HG03354 (cell line): ENCODE data around the gene ACTN4.

ENCODE experiments used
- ATAC-seq: cut with Tn5 transposase; IDR thresholded peaks from one replicate; pipeline ENCODE4 v1.9.1; 2021; ENCODE audit warnings: mild to moderate bottlenecking; ENCODE audit not compliant: unreplicated experiment, poor library complexity, severe bottlenecking

Gene ACTN4

GRCh38 chr19:38690146-38690545, 42.7 kb downstream of the ACTN4 start:
- ATAC-seq: no peak

- ATAC-seq: no peak
These were observed 43.4 kb downstream of the ACTN4 start for GRCh38 chr19:38690832-38691231.

- ATAC-seq: no peak
These were observed 44.5 kb downstream of the ACTN4 start for GRCh38 chr19:38691938-38692457.

GRCh38 chr19:38692458-38693379, 45.3 kb downstream of the ACTN4 start:
- no peak for ATAC-seq

- peak; percentile 47 for ATAC-seq
These were observed 46.2 kb downstream of the ACTN4 start for GRCh38 chr19:38693380-38694223.

GRCh38 chr19:38695317-38695683, 47.9 kb downstream of the ACTN4 start:
- no peak for ATAC-seq

- no peak for ATAC-seq
These were observed 48.6 kb downstream of the ACTN4 start for GRCh38 chr19:38695832-38696728.

GRCh38 chr19:38696729-38697055, 49.2 kb downstream of the ACTN4 start:
- no peak for ATAC-seq

- ATAC-seq: no peak
These were observed 49.7 kb downstream of the ACTN4 start for GRCh38 chr19:38697197-38697596.

- ATAC-seq: no peak
These were observed 50.2 kb downstream of the ACTN4 start for GRCh38 chr19:38697641-38698071.

- no peak for ATAC-seq
These were observed 51.0 kb downstream of the ACTN4 start for GRCh38 chr19:38698225-38699026.

- no peak for ATAC-seq
These were observed 51.5 kb downstream of the ACTN4 start for GRCh38 chr19:38699027-38699346.

- no peak for ATAC-seq
These were observed 52.3 kb downstream of the ACTN4 start for GRCh38 chr19:38699647-38700349.

GRCh38 chr19:38700350-38700901, 53.0 kb downstream of the ACTN4 start:
- no peak for ATAC-seq

GRCh38 chr19:38700902-38701454, 53.5 kb downstream of the ACTN4 start:
- ATAC-seq: no peak

GRCh38 chr19:38701455-38702063, 54.1 kb downstream of the ACTN4 start:
- ATAC-seq: no peak

GRCh38 chr19:38702278-38702677, 54.8 kb downstream of the ACTN4 start:
- ATAC-seq: no peak
